ENCODE results near the gene RAD51B.

RAD51B gene

GRCh38 chr14:68463299-68463698, 643.7 kb downstream of the RAD51B start:
- no peak for DNase-seq (ENCODE audit: low read depth in 3 of 3)

GRCh38 chr14:68463705-68464374, 644.3 kb downstream of the RAD51B start:
- no peak for DNase-seq (ENCODE audit: low read depth in 3 of 3)

GRCh38 chr14:68464711-68465110, 645.1 kb downstream of the RAD51B start:
- DNase-seq (ENCODE audit: low read depth in 3 of 3), result no peak

- no peak for DNase-seq (ENCODE audit: low read depth in 3 of 3)
Measured at GRCh38 chr14:68466491-68466977, 647.0 kb downstream of the RAD51B start.

GRCh38 chr14:68467425-68467824, 647.8 kb downstream of the RAD51B start:
- no peak for DNase-seq (ENCODE audit: low read depth in 3 of 3)

- peak in 1 of 3 experiments; percentile 5 for DNase-seq (ENCODE audit: low read depth in 3 of 3)
Measured at GRCh38 chr14:68468437-68469207, 649.0 kb downstream of the RAD51B start.

- DNase-seq (ENCODE audit: low read depth in 3 of 3), result no peak
Measured at GRCh38 chr14:68469208-68469713, 649.7 kb downstream of the RAD51B start.

GRCh38 chr14:68470361-68470760, 650.8 kb downstream of the RAD51B start:
- DNase-seq (ENCODE audit: low read depth in 3 of 3), result no peak

- DNase-seq (ENCODE audit: low read depth in 3 of 3), result no peak
Measured at GRCh38 chr14:68471029-68471963, 651.7 kb downstream of the RAD51B start.

GRCh38 chr14:68471964-68472508, 652.5 kb downstream of the RAD51B start:
- no peak for DNase-seq (ENCODE audit: low read depth in 3 of 3)

GRCh38 chr14:68473069-68473468, 653.5 kb downstream of the RAD51B start:
- DNase-seq (ENCODE audit: low read depth in 3 of 3), result no peak

- DNase-seq (ENCODE audit: low read depth in 3 of 3), result no peak
Measured at GRCh38 chr14:68473794-68474193, 654.2 kb downstream of the RAD51B start.

- DNase-seq (ENCODE audit: low read depth in 3 of 3), result no peak
Measured at GRCh38 chr14:68474741-68475140, 655.2 kb downstream of the RAD51B start.

- DNase-seq (ENCODE audit: low read depth in 3 of 3), result no peak
Measured at GRCh38 chr14:68475802-68476201, 656.2 kb downstream of the RAD51B start.

- no peak for DNase-seq (ENCODE audit: low read depth in 3 of 3)
Measured at GRCh38 chr14:68476212-68477109, 656.9 kb downstream of the RAD51B start.

- DNase-seq (ENCODE audit: low read depth in 3 of 3), result no peak
Measured at GRCh38 chr14:68477110-68477455, 657.5 kb downstream of the RAD51B start.

- DNase-seq (ENCODE audit: low read depth in 3 of 3), result no peak
Measured at GRCh38 chr14:68477461-68478085, 658.0 kb downstream of the RAD51B start.

- no peak for DNase-seq (ENCODE audit: low read depth in 3 of 3)
Measured at GRCh38 chr14:68479247-68479646, 659.7 kb downstream of the RAD51B start.

GRCh38 chr14:68482018-68482417, 662.4 kb downstream of the RAD51B start:
- no peak for DNase-seq (ENCODE audit: low read depth in 3 of 3)

- DNase-seq (ENCODE audit: low read depth in 3 of 3), result no peak
Measured at GRCh38 chr14:68482772-68483395, 663.3 kb downstream of the RAD51B start.

Measured in stimulated activated CD4-positive, alpha-beta T cell treated with anti-CD3 and anti-CD28 coated beads, TNF-alpha, amount 100 ng/mL, for 4 hours (primary cell).